Heart right ventricle (tissue), 16 donors: Measurements from ENCODE around the gene NSUN5. TPM values are rescaled to one million over a fixed set of nuclear protein-coding genes. Genes with fewer than 3 reads are reported as not detected.

Experiments used
- ATAC-seq, 8 donors: fragments of 200-7000 bp; cut with Tn5 transposase; one replicate each; pipeline ENCODE4 v1.9.1; 2020; ENCODE audit warnings: mild to moderate bottlenecking in 8 of 8, moderate library complexity in 8 of 8, moderate number of reproducible peaks in 1 of 8
- DNase-seq, 2 donors: peaks; one replicate each; pipeline ENCODE4 v3.0.0-alpha.2; 2020
- H3K27ac ChIP-seq, 10 donors: fragments of 200-600 bp; sonication (generic) in 2 of 10; one replicate each; pipeline versions ENCODE4 v1.5.0 to v1.8.0; 2020 to 2022; ENCODE audit warnings: mild to moderate bottlenecking in 3 of 10
- H3K27me3 ChIP-seq, 7 donors: fragments of 200-600 bp; one replicate each; pipeline ENCODE4 v1.8.0; 2021 to 2022; ENCODE audit warnings: mild to moderate bottlenecking in 2 of 7
- H3K36me3 ChIP-seq, 9 donors: fragments of 200-600 bp; sonication (generic) in 1 of 9; one replicate each; pipeline versions ENCODE4 v1.5.0 to v1.8.0; 2020 to 2022; ENCODE audit warnings: mild to moderate bottlenecking in 2 of 9
- H3K4me1 ChIP-seq, 9 donors: fragments of 200-600 bp; sonication (generic) in 1 of 9; one replicate each; pipeline versions ENCODE4 v1.5.0 to v1.8.0; 2020 to 2022; ENCODE audit warnings: mild to moderate bottlenecking in 4 of 9
- H3K4me3 ChIP-seq, 10 donors: fragments of 200-600 bp; sonication (generic) in 2 of 10; one replicate each; pipeline versions ENCODE4 v1.5.0 to v1.8.0; 2020 to 2022; ENCODE audit warnings: mild to moderate bottlenecking in 7 of 10, moderate library complexity in 2 of 10
- H3K9me3 ChIP-seq, 11 donors: fragments of 200-600 bp in 10 of 11; sonication (generic) in 2 of 11; one replicate each; pipeline versions ENCODE4 v1.5.0 to v1.8.0; 2013 to 2022; ENCODE audit warnings: mild to moderate bottlenecking in 2 of 11, control low read depth in 1 of 11, moderate library complexity in 1 of 11
- CTCF ChIP-seq, 9 donors: fragments of 200-600 bp; sonication (generic) in 2 of 9; IDR thresholded peaks; one replicate each; pipeline versions ENCODE4 v1.5.0 to v1.8.0; 2021 to 2022; ENCODE audit warnings: antibody characterized with exemption in 9 of 9, mild to moderate bottlenecking in 5 of 9, moderate library complexity in 1 of 9
- WGBS, 2 donors: extraction: QIAGEN DNeasy Blood & Tissue Kit; methylation state at CpG; one replicate each; pipeline ENCODE4 v1.1.7; 2013; ENCODE audit warnings: inconsistent platforms in 1 of 2; 5-methylcytosine and 5-hydroxymethylcytosine counted together
- intact Hi-C, 10 donors: fragments of 100-400 bp; cut with DNase I; formaldehyde crosslinking; loops; one replicate each; pipeline versions ENCODE4 v1.11.1 to v1.14.2; 2022
- polyA plus RNA-seq, 2 donors: library from polyadenylated mRNA; stranded (reverse); fragments of 200-250 nt; gene quantifications; one replicate each; pipeline ENCODE4 v1.2.3, GENCODE V29; 2013
- total RNA-seq, 10 donors: library from RNA; stranded (reverse); fragmentation: NEBNext Ultra II Directional in 3 of 10; extraction: Animal tissue kit (Norgen Biotek cat#: 25700) in 3 of 10; gene quantifications; one replicate each; pipeline versions ENCODE4 v1.2.1 to v1.2.4, GENCODE V29; 2021 to 2023
- donor health status: Arrhythmogenic right ventricular cardiomyopathy.
- donor health status: ischemic (EF 13 %, LVEDD 7.1; RV severe dilation, severe dysfunction).
- donor health status: healthy with polysubstance abuse.
- donor health status: DM: no; HTN: yes; CAD: no.
- donor health status: DM: no; HTN: no; CAD: no.
- donor health status: ischemic (EF 25% LVEDD 6.9; RV normal size, moderate dysfunction).
- donor health status: ischemic (EF 25% LVEDD 5.7; RV mildly dilated, moderate dysfunction).
- donor health status: healthy.
- donor health status: DM: yes; HTN: yes; CAD: no.
- donor health status: Ischemic cardiomyopathy.
- donor health status: ischemic (EF 35%, LVEDD 5.7; RV mildly dilated, moderate dysfunction).
- donor health status: nonischemic (EF 11% LVEDD 7.7; RV severe dilation, severe dysfunction).
- donor health status: DM: yes; HTN: yes; CAD: no.
- donor health status: PGD.
- donor health status: ischemic (EF 29% LVEDD 5.4; RV normal size, mild dysfunction).
- donor health status: nonischemic (EF 23%, LVEDD 6.1; RV moderate dilation, normal function).

NSUN5 gene
- total and polyA plus RNA-seq, 12 donors, result 11.2 to 36.8 (median 14.5) TPM

- Histone ChIP-seq H3K27me3 (no peaks in the 10 kb centered on the region), H3K27ac (no peak overlapping the region), H3K4me3 (no peak overlapping the region), H3K4me1 (peaks cover 0 to 12% (median 4%) of the 10 kb centered on the region in 9 donors), H3K9me3 (peaks cover 0 to 15% (median 0%) of the 10 kb centered on the region in 11 donors), H3K36me3 (no peaks in the 10 kb centered on the region)
- intact Hi-C loops, result no loop called here
- 63 to 72% methylated on average over 6 of the region's 6 CpGs for WGBS, 2 donors
- DNase-seq, result no peak
- no peak for ATAC-seq
- no peak for TF ChIP-seq CTCF (IDR thresholded peaks at IDR 0.05)
These were observed 44.6 kb upstream of the NSUN5 start for GRCh38 chr7:73353243-73353642.

GRCh38 chr7:73352784-73353183, 44.2 kb upstream of the NSUN5 start:
- H3K9me3 ChIP-seq, result peaks cover 0 to 15% (median 0%) of the 10 kb centered on the region in 11 donors
- DNase-seq (no peak), ATAC-seq (no peak)
- H3K4me1 ChIP-seq, result peaks cover 0 to 7% (median 0%) of the 10 kb centered on the region in 9 donors
- no peak overlapping the region for H3K4me3 ChIP-seq
- intact Hi-C loops, result no loop called here
- no peak overlapping the region for H3K27ac ChIP-seq
- H3K36me3 ChIP-seq, result no peaks in the 10 kb centered on the region
- no peak for TF ChIP-seq CTCF (IDR thresholded peaks at IDR 0.05)
- WGBS, 2 donors, result 95 to 96% methylated on average over 3 of the region's 3 CpGs
- H3K27me3 ChIP-seq, result no peaks in the 10 kb centered on the region

- no peak for DNase-seq
- no peak for TF ChIP-seq CTCF (IDR thresholded peaks at IDR 0.05)
- H3K27ac ChIP-seq, result no peak overlapping the region
- intact Hi-C loops, result no loop called here
- ATAC-seq, result no peak
- H3K4me3 ChIP-seq, result no peak overlapping the region
- peaks cover 0 to 3% (median 0%) of the 10 kb centered on the region in 7 donors for H3K27me3 ChIP-seq
- peaks cover 0 to 4% (median 0%) of the 10 kb centered on the region in 9 donors for H3K4me1 ChIP-seq
- peaks cover 0 to 15% (median 0%) of the 10 kb centered on the region in 11 donors for H3K9me3 ChIP-seq
- WGBS, 2 donors, result 46 to 48% methylated on average over 6 of the region's 6 CpGs
- H3K36me3 ChIP-seq, result no peaks in the 10 kb centered on the region
These were observed 43.0 kb upstream of the NSUN5 start for GRCh38 chr7:73351447-73352167.

GRCh38 chr7:73350306-73351068, 41.9 kb upstream of the NSUN5 start:
- Histone ChIP-seq H3K27me3 (peaks cover 0 to 5% (median 0%) of the 10 kb centered on the region in 7 donors), H3K9me3 (peaks cover 0 to 15% (median 0%) of the 10 kb centered on the region in 11 donors), H3K4me1 (peaks cover 0 to 4% (median 0%) of the 10 kb centered on the region in 9 donors), H3K27ac (no peak overlapping the region), H3K4me3 (no peak overlapping the region), H3K36me3 (no peaks in the 10 kb centered on the region)
- intact Hi-C loops, result no loop called here
- no peak for TF ChIP-seq CTCF (IDR thresholded peaks at IDR 0.05)
- 52 to 53% methylated on average over 12 of the region's 12 CpGs for WGBS, 2 donors
- ATAC-seq, result no peak
- no peak for DNase-seq
